Fibroblast of skin of abdomen (primary cell): ENCODE measurements around the gene AMPD3.

Source experiments
- DNase-seq: peaks from one replicate; pipeline ENCODE4 v3.0.0-alpha.2; 2013

AMPD3 gene

GRCh38 chr11:10461276-10461790 lies 6.3 kb downstream of the AMPD3 start:
- no peak for DNase-seq

DNA sequence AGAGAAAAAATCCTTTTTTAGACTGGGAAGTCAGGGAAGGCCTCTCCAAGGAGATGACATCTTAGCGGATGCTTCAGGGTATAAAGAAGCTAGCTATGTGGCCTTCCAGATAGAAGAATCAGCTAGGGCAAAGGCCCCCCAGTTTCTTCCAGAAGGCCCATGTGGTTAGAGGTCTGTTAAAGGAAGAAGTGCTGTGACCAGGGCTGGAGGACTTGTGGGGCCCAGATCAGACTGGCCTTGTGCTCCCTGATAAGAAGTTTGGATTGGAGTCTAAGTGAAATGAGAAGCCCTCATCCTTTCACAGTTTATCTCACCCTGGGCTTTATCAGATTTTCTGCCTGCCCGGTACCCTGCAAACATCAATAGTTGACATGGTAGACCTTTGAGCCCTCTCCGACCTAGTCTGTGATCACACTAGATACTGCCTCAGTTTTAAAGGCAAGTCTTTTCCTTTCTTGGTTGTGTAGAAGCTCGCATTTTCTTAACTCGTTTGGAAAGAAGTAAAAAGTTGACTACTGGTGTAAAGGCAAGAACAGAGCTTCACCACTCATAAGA lies 7.8 kb downstream of the AMPD3 start:
- DNase-seq: no peak

DNA sequence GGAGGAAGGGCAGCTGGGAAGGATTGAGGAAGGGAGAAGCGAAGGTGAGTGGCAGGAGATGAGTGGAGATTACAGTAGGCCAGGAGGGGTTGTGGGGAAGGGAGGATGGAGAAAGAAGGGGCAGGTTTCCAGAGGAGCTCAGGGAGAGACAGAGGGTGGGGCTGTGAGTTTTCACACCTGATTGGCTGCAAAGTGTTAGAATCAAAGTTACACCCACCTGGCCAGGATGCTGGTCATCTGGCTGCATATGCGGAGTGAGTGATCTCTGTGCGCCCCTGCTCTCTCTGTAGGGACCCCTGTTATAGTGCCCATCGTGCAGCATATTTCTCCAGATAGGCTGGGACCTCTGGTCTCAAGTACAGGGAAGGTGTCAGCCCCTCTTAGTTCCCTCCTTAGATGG lies 18.3 kb downstream of the AMPD3 start:
- no peak for DNase-seq

DNA sequence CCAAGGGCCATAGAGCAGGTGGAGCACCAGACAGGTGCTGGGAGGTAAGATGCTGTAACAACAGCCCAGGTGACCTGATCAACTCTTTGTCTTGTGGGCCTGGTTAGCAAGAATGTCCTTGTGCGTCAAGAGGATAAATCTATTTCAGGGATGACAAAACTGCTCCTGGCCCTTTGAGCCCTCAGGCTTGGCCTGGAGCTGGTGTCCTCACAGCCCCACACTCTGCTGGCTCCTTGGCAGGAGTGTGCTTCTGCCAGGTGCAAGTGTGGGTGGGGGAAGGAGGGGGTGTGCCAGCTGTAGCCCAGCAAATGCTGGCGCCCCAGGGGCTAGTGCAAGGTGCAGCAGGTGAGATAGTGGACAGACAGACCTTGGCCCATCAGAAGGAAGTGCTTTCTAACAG lies 19.5 kb downstream of the AMPD3 start:
- DNase-seq: no peak

- DNase-seq: no peak
Measured at GRCh38 chr11:10476342-10476741, 21.3 kb downstream of the AMPD3 start.

GRCh38 chr11:10476927-10477689 lies 22.0 kb downstream of the AMPD3 start:
- no peak for DNase-seq

DNA sequence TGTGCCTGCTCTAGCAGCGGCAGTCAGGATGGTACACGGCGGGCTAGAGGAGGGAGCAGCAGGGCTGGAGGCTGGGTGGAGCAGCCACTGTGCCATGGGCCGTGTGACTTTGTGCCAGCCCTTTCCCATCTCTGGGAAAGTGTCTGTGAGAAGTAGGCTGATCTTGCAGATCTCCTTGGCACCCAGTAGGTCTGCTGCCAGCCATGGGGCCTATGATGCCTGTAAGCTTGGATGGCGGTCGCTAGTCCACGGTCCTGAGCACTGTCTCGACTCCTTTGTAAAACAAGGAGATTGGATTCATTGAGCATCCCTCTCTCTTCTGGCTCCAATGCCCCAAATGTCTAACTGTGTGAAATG lies 22.6 kb downstream of the AMPD3 start:
- DNase-seq: no peak

DNA sequence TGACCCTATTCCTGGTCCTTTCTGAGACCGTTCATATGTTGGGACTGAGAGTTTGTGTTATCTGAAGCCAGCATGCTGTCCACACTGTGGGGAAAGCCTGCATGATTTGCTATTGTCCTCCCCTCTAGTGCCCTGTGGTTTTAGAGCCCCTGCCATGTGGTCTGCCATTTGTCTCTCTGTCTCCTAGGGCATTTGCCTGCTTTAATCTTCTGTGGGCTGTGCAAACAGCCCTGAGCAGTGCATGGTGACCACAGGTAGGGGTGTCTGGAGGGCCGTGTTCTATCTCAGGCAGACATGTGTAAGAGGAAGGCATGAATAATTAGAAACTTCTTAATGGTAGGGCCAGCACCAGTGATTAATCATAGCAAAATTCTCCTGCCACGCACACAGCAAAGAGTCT lies 23.0 kb downstream of the AMPD3 start:
- DNase-seq: no peak

DNA sequence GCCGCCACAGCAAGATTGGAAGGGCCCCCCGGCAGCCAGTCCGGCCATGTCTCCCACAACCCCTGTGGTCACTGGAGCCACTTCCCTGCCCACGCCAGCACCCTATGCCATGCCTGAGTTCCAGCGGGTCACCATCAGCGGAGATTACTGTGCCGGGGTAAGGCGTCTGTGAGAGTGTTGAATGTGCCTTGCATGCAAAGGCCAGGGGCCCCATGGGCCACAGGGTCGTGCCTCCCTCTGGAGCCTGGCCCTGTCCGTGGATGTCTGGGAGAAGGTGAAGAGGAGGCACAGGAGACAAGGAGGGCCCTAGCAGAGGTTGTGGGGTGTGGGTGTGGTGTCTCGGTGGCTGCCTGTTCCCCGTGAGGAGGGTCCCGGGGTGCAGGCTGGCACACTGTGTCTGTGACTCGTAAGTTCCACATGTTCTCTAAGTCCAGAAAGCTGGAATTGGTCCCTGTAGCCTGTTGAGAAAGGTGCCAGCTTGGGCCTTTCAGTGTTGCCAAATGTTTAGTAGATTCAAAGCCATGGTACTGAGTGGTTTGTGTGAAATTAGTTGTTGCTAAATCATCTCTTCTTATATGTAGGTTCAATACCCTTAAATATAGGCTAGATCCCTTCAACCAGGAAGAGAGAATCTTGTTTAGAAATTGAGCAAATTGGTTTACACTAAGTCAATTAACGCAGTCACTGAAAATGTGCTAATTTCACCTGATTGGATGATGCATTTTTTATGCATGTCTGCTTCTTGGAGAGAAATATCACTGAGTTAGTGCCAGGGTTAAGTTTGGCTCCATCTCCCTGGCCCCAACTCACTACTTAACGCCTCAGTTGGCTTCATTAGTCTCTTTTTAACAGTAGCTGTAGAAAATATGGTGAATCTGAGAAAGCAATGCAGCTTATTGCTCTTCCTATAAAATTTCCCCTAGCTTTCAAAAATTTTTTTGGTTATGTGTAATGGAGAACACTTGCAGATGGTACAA lies 23.8 kb downstream of the AMPD3 start:
- no peak for DNase-seq

GRCh38 chr11:10480026-10480425 lies 25.0 kb downstream of the AMPD3 start:
- no peak for DNase-seq

DNA sequence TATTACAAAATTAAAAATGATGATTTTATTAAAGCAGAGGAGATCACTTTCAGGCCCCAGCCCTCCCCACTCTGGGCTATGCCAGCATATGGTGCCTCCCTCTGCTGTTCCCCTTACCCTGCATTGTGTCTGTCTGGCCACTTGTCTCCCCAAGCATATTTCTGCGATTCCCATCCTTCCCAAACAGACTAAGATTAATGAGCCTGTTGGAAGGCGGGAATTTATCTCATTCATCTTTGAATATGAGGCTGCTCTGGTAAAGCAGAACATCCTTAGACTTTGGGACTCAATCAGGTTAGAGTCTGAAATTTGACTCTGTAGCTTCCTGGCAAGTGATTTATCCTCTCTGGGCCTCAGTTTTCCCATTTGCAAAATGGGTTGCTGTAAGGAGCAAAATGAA lies 25.7 kb downstream of the AMPD3 start:
- DNase-seq: no peak

GRCh38 chr11:10481560-10482349 lies 26.7 kb downstream of the AMPD3 start:
- no peak for DNase-seq

GRCh38 chr11:10483174-10483573 lies 28.1 kb downstream of the AMPD3 start:
- no peak for DNase-seq

DNA sequence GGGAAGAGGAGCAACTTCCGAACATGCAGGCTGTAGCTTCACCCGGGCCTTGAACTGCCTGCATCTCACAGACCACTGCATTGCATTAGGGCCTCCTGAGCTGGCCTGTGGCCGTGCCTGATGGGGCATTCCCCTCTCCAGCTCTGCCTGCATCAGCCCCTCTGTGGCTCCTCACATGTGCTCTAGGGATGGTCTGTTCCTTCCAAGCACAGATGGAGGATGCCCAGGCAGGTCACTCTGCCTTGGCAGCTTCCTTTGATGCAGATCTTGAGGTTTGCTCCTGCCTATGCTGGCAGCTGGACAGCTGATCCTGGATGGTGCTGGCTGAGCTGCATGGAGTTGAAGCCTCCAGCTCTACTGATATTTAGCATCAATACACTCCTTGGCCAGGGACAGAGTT lies 28.5 kb downstream of the AMPD3 start:
- no peak for DNase-seq

DNA sequence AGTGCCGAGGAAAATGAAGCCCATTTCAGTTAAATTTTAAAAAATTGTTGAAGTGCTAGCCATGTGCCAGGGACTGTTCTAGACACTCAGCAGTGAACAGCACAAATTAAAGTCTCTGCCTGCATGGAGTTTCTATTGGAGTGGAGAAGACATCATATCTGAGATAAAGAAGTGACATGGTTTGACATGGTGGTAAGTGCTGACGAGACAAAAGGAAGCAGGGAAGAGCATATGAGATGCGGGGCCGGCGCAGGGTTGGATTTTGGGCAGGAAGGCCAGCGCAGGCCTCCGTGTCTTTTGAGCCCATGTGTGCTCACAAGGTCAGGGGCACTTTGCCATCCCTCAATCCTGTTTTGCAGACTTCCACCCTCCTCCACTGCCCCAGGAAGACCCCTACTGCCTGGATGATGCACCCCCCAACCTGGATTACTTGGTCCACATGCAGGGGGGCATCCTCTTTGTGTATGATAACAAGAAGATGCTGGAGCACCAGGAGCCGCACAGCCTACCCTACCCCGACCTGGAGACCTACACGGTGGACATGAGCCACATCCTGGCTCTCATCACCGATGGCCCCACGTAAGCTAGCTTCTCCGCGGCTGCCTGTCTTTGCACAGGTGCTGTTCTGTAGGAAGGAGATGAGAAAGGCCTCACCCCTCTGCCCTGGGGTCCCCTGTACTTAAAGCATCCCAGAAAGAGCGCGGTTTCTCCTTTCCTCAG lies 29.6 kb downstream of the AMPD3 start:
- no peak for DNase-seq

DNA sequence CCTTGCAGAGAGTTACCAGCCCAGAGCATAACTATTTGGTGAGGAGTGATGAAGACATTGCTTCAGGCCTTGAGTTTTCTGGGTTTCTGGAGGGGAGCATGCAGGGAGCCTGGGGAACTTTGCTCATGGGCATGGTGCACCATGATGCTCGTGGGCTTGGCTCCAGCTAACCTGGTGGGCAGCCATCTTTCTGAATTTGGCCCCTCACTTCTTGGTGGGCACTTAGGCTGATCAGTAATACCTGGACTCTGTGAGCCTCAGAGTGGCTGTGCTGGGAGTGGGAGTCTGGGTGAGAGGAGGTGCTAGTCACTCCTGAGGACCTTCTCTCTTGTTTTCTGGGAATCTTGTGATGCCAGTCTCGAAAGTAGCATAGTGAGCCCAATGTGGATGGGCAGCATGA lies 30.6 kb downstream of the AMPD3 start:
- no peak for DNase-seq

- DNase-seq: no peak
Measured at GRCh38 chr11:10486161-10486840, 31.2 kb downstream of the AMPD3 start.

DNA sequence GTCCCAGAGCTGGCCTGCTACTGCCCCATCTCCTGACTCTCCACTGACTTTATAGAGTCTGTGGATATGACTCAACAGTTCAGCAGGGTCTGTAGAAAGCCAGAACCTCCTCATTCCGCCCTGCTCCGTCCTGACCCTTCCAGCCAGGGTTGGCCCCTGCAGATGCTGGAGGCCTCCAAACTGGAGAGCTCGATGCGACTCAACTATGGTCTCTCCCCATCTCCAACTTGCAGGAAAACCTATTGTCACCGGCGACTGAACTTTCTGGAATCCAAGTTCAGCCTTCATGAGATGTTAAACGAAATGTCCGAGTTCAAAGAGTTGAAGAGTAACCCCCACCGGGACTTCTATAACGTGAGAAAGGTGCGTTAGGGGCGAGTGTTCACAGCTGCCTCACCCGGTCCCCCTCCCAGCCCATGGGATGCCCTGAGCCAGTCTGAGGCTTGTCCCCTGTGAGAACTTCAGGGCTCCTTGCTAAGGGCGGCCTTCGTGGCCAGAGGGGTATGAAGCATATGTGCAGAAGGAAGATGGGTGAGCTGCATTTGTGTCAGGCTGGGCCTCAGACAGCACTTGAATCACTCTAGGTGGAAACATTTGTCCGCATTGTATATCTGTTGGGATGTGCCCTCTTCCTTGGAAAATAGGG lies 32.1 kb downstream of the AMPD3 start:
- no peak for DNase-seq

DNA sequence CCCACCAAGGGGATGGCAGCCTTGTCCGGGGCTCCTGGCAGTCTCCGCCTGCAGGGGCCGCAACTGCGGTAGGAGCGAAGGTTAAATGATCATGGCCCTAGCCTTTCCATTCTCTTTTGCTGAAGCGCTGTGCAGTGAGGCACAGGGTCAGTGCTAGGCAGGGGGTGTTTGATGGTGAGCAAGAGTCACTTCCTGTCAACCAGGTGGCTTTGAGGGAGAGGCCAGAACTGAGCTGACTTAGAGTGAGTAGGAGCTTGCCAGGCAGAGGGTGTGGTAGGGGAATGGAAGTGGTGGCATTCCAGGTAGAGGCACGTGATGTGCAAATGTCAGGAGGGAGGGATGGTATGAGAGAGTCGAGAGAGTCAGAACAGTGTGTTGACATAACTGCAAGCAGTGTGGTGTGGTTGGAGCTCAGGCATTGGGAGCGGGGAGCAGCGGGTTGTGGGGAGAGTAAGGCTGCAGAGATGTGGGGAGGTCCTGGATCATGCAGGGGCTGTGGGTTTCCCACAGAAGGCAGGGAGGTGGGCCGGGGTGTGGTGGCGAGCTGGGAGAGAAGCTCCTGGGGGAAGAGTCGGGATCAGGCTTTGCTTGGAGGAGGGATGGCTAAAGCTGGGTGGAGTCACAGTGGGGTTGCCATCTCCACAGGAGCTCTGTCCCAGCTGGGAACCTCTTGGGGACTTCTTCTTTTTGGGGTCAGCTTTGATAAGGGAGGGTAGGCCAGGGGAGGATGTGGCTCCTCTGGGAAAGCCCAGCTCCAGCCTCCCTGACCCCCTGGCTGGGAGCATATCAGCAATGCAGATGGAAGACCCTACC lies 33.3 kb downstream of the AMPD3 start:
- no peak for DNase-seq
